ENCODE measurements around the gene GGPS1. TPM values are rescaled to one million over a fixed set of nuclear protein-coding genes. Genes with fewer than 3 reads are reported as not detected.

The GGPS1 gene
- total RNA-seq, 4 donors from 2014 or later: 18.9 to 26.5 (median 21.4) TPM

DNA sequence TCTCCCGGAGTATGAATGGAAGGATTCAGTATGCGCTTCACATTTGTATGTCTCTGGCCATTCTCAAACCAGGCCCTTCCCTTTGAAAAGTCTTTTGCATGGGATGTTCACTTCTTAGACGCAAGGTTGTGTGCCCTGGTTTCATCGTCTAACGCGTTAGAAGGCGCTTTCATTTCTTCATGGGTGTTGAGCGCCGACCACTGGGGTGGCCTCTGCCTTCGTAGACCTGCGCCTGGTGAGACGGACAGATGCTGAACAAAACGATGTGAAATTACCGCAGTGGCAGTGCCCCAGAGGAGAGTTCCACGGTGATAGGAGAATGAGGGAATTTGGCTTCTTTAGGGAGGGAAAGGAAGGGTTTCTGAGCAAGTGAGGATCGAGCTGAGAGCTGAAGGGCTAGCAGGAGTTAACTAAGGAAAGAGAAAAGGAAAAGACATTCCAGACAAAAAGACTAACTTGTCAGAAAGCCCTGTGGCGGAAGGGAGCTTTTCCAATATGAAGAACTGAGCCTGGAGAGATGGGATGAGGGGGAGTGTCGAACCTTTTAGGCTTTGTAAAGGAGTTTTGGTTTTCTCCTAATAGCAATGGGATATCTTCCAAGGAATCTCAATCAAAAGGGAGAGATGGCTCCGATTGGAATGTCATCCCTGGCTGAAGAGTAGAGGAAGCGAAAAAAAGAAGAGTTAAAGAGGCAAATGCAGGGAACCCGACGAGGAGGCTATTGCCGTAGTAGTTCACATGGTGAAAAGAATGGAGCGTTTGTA, 951 bp downstream of the GGPS1 start:
- Histone ChIP-seq H3K27ac (peak overlapping the region; percentile 97), H3K4me1 (peaks cover 56% of the 10 kb centered on the region), H3K27me3 (no peaks in the 10 kb centered on the region), H3K36me3 (no peaks in the 10 kb centered on the region), H3K9me3 (no peaks in the 10 kb centered on the region), H3K4me3 (peak overlapping the region; percentile 99)
- TF ChIP-seq EP300 (IDR thresholded peaks at IDR 0.05) (no peak), POLR2AphosphoS5 (IDR thresholded peaks at IDR 0.05) (no peak), POLR2A (IDR thresholded peaks at IDR 0.05) (no peak)
- TF ChIP-seq, protein P1, sequence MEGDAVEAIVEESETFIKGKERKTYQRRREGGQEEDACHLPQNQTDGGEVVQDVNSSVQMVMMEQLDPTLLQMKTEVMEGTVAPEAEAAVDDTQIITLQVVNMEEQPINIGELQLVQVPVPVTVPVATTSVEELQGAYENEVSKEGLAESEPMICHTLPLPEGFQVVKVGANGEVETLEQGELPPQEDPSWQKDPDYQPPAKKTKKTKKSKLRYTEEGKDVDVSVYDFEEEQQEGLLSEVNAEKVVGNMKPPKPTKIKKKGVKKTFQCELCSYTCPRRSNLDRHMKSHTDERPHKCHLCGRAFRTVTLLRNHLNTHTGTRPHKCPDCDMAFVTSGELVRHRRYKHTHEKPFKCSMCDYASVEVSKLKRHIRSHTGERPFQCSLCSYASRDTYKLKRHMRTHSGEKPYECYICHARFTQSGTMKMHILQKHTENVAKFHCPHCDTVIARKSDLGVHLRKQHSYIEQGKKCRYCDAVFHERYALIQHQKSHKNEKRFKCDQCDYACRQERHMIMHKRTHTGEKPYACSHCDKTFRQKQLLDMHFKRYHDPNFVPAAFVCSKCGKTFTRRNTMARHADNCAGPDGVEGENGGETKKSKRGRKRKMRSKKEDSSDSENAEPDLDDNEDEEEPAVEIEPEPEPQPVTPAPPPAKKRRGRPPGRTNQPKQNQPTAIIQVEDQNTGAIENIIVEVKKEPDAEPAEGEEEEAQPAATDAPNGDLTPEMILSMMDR (IDR thresholded peaks at IDR 0.05): no peak
- no peak for DNase-seq (ENCODE audit: low spot score in 2 of 2)
- WGBS: 2% methylated on average over 24 of the region's 24 CpGs

DNA sequence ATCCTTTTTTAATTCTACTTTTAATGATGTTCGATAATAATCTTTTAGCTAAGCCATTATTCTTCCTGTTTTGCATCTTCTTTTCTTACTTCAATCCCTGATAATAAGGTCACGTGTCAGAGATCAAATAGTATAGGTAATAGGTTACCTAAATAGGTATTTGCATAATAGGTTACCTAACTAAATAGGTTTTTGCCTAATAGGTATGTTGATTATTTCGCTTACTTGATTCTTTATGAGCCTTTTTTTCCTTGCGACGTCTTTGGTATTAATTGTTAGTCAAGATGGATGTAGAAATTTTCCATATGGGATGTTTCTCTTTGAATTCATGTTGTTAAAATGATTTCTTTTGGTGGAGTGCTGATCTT, 2.5 kb downstream of the GGPS1 start:
- TF ChIP-seq, protein P1 (IDR thresholded peaks at IDR 0.05): no peak
- TF ChIP-seq POLR2A (IDR thresholded peaks at IDR 0.05) (no peak), EP300 (IDR thresholded peaks at IDR 0.05) (no peak), POLR2AphosphoS5 (IDR thresholded peaks at IDR 0.05) (no peak)
- H3K9me3 ChIP-seq: no peaks in the 10 kb centered on the region
- no peak for DNase-seq (ENCODE audit: low spot score in 2 of 2)
- no peak overlapping the region for H3K4me3 ChIP-seq
- H3K27me3 ChIP-seq: no peaks in the 10 kb centered on the region
- peaks cover 2% of the 10 kb centered on the region for H3K36me3 ChIP-seq
- H3K27ac ChIP-seq: no peak overlapping the region
- 83% methylated on average over 5 of the region's 5 CpGs for WGBS
- H3K4me1 ChIP-seq: peaks cover 41% of the 10 kb centered on the region

DNA sequence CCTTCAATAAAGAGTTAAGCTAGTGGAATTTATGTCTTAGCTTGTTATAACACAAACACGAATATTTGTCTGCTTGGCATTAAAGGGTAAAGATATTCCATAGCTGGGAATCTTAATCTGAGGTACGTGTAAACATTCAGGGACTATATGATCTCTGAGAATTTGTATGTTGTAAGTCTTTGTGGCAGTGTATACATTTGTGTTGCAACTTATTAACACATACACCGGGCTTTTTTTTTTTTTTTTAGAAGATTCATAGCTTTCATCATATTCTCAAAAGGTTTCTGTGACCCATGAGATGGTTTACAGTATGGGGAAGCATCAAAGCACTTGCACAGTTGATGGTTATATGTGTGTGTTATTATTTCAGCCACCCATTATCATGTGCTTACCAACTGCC, 3.0 kb downstream of the GGPS1 start:
- Histone ChIP-seq H3K27me3 (no peaks in the 10 kb centered on the region), H3K36me3 (peaks cover 7% of the 10 kb centered on the region), H3K9me3 (no peaks in the 10 kb centered on the region), H3K4me3 (no peak overlapping the region), H3K27ac (no peak overlapping the region), H3K4me1 (peaks cover 36% of the 10 kb centered on the region)
- DNase-seq (ENCODE audit: low spot score in 2 of 2): no peak
- TF ChIP-seq, protein P1 (IDR thresholded peaks at IDR 0.05): no peak
- TF ChIP-seq EP300 (IDR thresholded peaks at IDR 0.05) (no peak), POLR2A (IDR thresholded peaks at IDR 0.05) (no peak), POLR2AphosphoS5 (IDR thresholded peaks at IDR 0.05) (no peak)
- 39% methylated on average over 3 of the region's 3 CpGs for WGBS

DNA sequence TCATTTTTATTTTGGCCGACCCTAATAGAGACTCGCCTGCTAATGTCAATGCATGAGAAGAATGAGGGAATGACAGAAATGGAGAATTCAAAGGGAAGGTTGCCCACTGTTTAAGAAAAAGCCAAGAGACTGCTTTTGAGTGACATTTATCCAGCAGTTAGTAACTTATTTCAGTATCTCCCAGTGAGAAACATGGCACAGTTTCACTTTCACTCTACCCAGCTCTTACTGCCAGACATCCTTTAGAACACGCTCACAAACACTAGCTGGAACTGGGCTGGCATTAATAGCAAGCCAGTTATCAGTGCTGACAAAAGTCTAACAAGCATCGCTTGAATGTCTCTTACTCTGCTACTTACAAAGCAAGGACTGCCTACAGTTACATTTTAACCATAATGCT, 8.5 kb downstream of the GGPS1 start:
- Histone ChIP-seq H3K36me3 (peaks cover 37% of the 10 kb centered on the region), H3K9me3 (no peaks in the 10 kb centered on the region), H3K4me3 (no peak overlapping the region), H3K27me3 (no peaks in the 10 kb centered on the region), H3K27ac (no peak overlapping the region), H3K4me1 (peaks cover 5% of the 10 kb centered on the region)
- 80% methylated on average over 4 of the region's 4 CpGs for WGBS
- TF ChIP-seq POLR2A (IDR thresholded peaks at IDR 0.05) (no peak), EP300 (IDR thresholded peaks at IDR 0.05) (no peak), POLR2AphosphoS5 (IDR thresholded peaks at IDR 0.05) (no peak)
- DNase-seq (ENCODE audit: low spot score in 2 of 2): no peak

DNA sequence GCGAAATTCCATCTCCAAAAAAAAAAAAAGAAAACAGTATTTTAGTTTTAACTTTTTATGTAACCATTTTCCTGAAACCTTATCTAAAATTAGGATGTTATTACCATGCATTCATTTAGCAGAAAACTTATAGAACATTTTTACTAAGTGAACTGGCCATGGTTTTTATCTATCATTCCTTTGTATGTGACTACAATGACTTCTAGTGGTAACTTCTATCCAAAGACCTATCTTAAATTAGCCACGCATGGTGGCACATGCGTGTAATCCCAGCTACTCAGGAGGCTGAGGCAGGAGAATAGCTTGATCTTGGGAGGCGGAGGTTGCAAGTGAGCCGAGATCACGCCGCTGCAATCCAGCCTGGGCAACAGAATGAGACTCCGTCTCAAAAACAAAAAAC, 11.4 kb downstream of the GGPS1 start:
- Histone ChIP-seq H3K27me3 (no peaks in the 10 kb centered on the region), H3K36me3 (peaks cover 54% of the 10 kb centered on the region), H3K27ac (no peak overlapping the region), H3K4me3 (no peak overlapping the region), H3K9me3 (no peaks in the 10 kb centered on the region), H3K4me1 (no peaks in the 10 kb centered on the region)
- DNase-seq (ENCODE audit: low spot score in 2 of 2): no peak
- WGBS: 81% methylated on average over 8 of the region's 8 CpGs
- TF ChIP-seq, protein P1 (IDR thresholded peaks at IDR 0.05): no peak
- TF ChIP-seq POLR2A (IDR thresholded peaks at IDR 0.05): no peak
- no peak for TF ChIP-seq EP300 (IDR thresholded peaks at IDR 0.05)
- no peak for TF ChIP-seq POLR2AphosphoS5 (IDR thresholded peaks at IDR 0.05)
